AG09309 (cell line): ENCODE data around the gene INTS14.
"Not testable (repeated sequence)": the region's sequence is repeated elsewhere in the genome, so short reads cannot be mapped to it uniquely, and the experiment has no call there.

Source experiments
- DNase-seq: peaks from one replicate; pipeline ENCODE4 v3.0.0-alpha.2; 2010; ENCODE audit warnings: low read depth
- H3K4me3 ChIP-seq: 2 replicates; pipeline ENCODE4 v1.5.1; 2011; ENCODE audit warnings: mild to moderate bottlenecking, low read depth, low read length, moderate library complexity; ENCODE audit not compliant: control insufficient read depth
- CTCF ChIP-seq: IDR thresholded peaks from 2 replicates; pipeline ENCODE4 v1.5.1; 2011; ENCODE audit warnings: mild to moderate bottlenecking, low read depth, low read length, inconsistent platforms; ENCODE audit not compliant: insufficient read depth, control insufficient read depth; ENCODE audit errors: missing control alignments

INTS14 gene

DNA sequence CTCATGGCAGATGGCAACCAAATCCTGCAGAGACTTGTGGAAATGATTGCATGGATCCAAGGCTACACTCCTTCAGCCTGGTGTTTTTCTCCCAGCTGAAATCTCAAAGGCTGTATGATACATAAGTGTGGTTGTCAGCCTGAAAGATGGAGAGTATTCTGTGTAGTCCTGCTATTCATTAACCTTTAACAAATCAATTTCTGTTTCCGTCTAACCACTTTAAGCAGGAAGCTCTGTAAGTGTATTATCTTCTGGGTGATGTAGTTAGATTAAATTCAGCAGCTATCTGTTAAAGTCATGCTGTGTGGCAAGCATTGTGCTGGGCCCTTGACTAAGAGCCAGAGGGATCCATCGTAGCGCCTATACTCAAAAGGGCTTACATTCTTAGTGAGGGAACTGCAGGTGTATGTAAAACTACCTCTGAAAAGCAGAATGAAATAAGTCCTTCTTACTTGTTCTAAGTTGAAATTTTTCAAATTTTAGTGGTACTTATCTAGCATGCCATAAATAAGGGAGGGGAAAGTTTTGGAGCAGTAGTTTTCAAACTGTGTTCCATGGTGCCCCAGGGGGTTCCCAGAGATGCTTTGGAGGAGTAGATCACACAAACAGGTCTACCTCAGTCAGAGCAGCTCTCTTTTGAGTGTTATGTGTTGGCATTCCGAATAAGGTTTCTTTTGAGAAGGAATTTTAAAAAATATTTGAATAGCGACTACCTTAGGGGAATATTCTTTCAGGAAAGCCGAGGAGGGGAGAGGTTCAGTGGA, 51.8 kb downstream of the INTS14 start:
- H3K4me3 ChIP-seq, result no peak overlapping the region
- TF ChIP-seq CTCF, result no peak
- DNase-seq, result no peak

DNA sequence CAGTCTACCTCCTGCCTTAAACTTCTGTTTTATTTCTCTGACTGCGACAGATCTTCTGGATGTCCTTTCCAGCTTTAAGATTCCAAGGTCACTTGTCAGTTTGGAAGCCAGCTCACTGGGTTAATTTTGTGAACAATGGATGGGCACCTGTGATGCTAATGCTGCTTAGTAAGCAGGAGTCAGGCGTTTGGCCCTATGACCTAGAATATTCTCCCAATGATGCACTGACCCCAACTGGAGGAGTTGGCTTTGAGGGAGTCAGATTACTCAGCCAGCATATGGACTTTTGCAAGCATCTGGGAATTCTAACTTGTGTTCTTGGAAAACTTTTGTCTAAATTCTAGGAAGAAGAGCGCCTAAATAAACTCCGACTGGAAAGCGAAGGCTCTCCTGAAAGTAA, 52.6 kb downstream of the INTS14 start:
- TF ChIP-seq CTCF, result no peak
- DNase-seq, result no peak
- H3K4me3 ChIP-seq, result no peak overlapping the region

DNA sequence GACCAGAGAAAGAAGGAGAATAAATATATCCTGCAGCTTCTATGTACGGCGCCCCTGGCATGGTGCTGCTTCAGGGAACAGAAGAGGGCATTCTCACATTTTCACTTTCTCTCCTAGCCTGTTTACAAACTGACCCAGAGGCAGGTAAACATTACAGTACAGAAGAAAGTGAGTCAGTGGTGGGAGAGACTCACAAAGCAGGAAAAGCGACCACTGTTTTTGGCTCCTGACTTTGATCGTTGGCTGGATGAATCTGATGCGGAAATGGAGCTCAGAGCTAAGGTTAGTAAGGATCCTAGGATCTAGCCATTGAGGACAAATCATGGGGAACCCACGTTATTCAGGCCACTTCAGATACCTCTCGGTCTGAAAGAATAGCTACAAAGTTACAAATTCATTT, 54.3 kb downstream of the INTS14 start:
- DNase-seq, result no peak
- H3K4me3 ChIP-seq, result no peak overlapping the region
- TF ChIP-seq CTCF, result no peak

- DNase-seq, result no peak
- H3K4me3 ChIP-seq, result no peak overlapping the region
- TF ChIP-seq CTCF, result no peak
Measured at GRCh38 chr15:65553691-65554090, 57.2 kb downstream of the INTS14 start.

DNA sequence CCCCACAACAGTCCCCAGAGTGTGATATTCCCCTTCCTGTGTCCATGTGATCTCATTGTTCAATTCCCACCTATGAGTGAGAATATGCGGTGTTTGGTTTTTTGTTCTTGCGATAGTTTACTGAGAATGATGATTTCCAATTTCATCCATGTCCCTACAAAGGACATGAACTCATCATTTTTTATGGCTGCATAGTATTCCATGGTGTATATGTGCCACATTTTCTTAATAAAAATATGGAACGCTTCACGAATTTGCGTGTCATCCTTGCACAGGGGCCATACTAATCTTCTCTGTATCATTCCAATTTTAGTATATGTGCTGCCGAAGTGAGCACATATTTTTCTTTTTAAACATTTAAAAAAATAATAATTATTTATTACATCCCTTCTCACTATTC, 58.1 kb downstream of the INTS14 start:
- not testable (repeated sequence) for DNase-seq, H3K4me3 ChIP-seq

- H3K4me3 ChIP-seq, result no peak overlapping the region
- TF ChIP-seq CTCF, result no peak
- no peak for DNase-seq
Measured at GRCh38 chr15:65551183-65551582, 59.7 kb downstream of the INTS14 start.

DNA sequence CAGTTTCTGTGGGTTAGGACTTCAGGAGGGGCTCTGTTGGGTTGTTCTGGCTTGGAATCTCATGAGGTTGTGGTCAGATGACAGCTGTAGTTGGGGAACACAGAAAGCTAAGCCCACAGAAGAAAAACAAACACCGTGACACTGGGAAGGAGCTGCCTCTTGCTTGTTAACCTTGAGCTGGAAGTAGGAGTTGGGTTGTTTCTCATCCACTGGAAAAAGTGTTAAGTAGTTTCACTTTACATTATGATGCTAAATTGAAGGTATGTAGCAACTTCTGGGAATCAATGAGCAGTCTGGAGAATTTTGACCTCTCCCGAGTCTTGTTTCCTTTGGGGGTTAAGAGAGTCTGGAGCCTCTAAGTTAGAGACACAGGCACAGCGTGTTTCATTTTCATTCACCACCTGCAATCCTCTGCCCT, 60.2 kb downstream of the INTS14 start:
- H3K4me3 ChIP-seq, result no peak overlapping the region
- no peak for TF ChIP-seq CTCF
- DNase-seq, result no peak

GRCh38 chr15:65549288-65549687, 61.6 kb downstream of the INTS14 start:
- not testable (repeated sequence) for H3K4me3 ChIP-seq, DNase-seq
